Nephron (organoid): ENCODE data around the gene SLC50A1.
A peak's percentile ranks its signal among the peaks of the same experiment; 100 is the strongest.

Experiments
- H3K27ac Mint-ChIP-seq, 3 experiments: 2 replicates each; pipeline ENCODE4 v1.8.0; 2020; ENCODE audit warnings: mixed read lengths in 3 of 3, mild to moderate bottlenecking in 2 of 3, moderate library complexity in 1 of 3
- H3K27me3 Mint-ChIP-seq: 2 replicates; pipeline ENCODE4 v1.8.0; 2021; ENCODE audit warnings: low read depth, mild to moderate bottlenecking, moderate library complexity, mixed read lengths
- H3K36me3 Mint-ChIP-seq: 2 replicates; pipeline ENCODE4 v1.8.0; 2020; ENCODE audit warnings: low read depth, mixed read lengths
- H3K4me1 Mint-ChIP-seq: 2 replicates; pipeline ENCODE4 v1.8.0; 2020; ENCODE audit warnings: mixed read lengths
- H3K4me3 Mint-ChIP-seq, 3 experiments: 2 replicates each; pipeline ENCODE4 v1.8.0; 2020; ENCODE audit warnings: mild to moderate bottlenecking in 3 of 3, mixed read lengths in 3 of 3, moderate library complexity in 2 of 3
- H3K9me3 Mint-ChIP-seq: 2 replicates; pipeline ENCODE4 v1.8.0; 2020; ENCODE audit warnings: mixed read lengths
- CTCF ChIP-seq, 3 experiments: fragments of 200-600 bp; sonication (generic); IDR thresholded peaks; one replicate each; pipeline ENCODE4 v1.5.0; 2021; ENCODE audit warnings: antibody characterized with exemption in 3 of 3; ENCODE audit not compliant: unreplicated experiment in 3 of 3

SLC50A1 gene

GRCh38 chr1:155125511-155125945 lies 10.1 kb upstream of the SLC50A1 start:
- Mint-ChIP-seq H3K9me3 (no peaks in the 10 kb centered on the region), H3K27me3 (peaks cover 66% of the 10 kb centered on the region), H3K4me1 (peaks cover 47% of the 10 kb centered on the region), H3K27ac (peak overlapping the region in 2 of 3 experiments; percentile 67 to 74), H3K36me3 (peaks cover 2% of the 10 kb centered on the region), H3K4me3 (peak overlapping the region; percentile 74 to 83 (median 80))
- no peak for TF ChIP-seq CTCF (IDR thresholded peaks at IDR 0.05; ENCODE audit: unreplicated experiment in 3 of 3)

DNA sequence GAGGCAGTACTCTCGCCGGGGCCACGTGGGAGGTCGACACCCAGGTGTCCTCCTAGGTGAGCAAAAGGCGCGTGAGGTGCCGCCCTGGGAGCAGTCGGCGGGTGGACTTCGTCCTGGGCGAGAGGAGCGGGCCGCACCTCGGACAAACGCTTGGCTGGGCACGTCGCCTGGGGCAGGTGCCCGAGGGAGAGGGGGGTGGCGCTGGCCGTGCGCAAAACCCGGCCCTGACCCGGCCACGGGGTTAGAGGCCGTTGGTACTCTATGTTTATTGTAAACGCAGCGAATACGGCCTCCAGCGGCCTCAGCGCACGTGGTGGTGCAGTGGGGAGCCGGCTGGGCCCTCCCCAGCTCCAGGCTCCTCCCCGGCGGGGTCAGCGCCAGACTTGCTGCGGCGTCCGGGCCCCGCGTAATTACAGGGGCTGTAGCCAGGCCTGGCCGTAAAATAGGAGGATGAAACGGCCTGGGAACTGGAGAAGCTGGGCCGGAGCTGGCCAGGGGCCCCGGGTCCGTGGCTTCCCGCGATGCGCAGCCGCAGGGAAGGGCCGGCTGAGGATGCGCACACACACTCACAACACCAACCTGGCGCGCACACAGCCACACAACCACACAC lies 9.6 kb upstream of the SLC50A1 start:
- Mint-ChIP-seq H3K27ac (peak overlapping the region in 2 of 3 experiments; percentile 67 to 90), H3K4me3 (peak overlapping the region; percentile 84 to 93 (median 86)), H3K4me1 (peaks cover 52% of the 10 kb centered on the region), H3K27me3 (peaks cover 66% of the 10 kb centered on the region), H3K9me3 (no peaks in the 10 kb centered on the region), H3K36me3 (peaks cover 8% of the 10 kb centered on the region)
- TF ChIP-seq CTCF (IDR thresholded peaks at IDR 0.05; ENCODE audit: unreplicated experiment in 3 of 3) = no peak

DNA sequence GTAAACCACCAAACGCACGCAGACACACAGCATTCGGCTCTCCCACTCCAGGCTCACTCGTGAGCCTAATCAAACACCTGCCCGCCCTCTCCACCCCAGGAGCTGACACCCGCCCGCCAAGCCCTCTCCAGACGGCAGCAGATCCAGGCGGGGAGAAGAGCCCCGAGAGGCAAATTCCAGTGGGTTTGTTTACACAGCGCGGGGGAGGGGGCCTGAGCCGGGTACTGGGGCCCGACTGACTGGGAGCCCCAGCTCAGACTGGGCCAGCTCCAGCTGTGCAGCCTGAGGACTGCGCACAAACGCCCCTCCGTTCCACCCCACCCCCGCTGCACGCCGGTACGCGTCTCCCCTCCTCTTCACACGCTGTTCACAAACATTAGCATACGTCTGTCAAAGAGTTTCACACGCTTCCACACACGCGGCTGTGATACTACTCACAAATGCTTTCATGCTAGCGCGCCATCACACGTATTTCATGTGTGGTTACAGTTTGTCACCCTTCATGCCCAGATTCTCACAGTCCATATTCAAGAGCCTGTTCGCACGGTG lies 9.0 kb upstream of the SLC50A1 start:
- H3K4me3 Mint-ChIP-seq = peak overlapping the region; percentile 84 to 93 (median 86)
- peak overlapping the region; percentile 63 to 90 (median 73) for H3K27ac Mint-ChIP-seq
- TF ChIP-seq CTCF (IDR thresholded peaks at IDR 0.05; ENCODE audit: unreplicated experiment in 3 of 3) = no peak
- peaks cover 12% of the 10 kb centered on the region for H3K36me3 Mint-ChIP-seq
- no peaks in the 10 kb centered on the region for H3K9me3 Mint-ChIP-seq
- H3K27me3 Mint-ChIP-seq = peaks cover 62% of the 10 kb centered on the region
- peaks cover 58% of the 10 kb centered on the region for H3K4me1 Mint-ChIP-seq

- no peaks in the 10 kb centered on the region for H3K9me3 Mint-ChIP-seq
- peak within 1 kb of the TSS; percentile 84 to 93 (median 87) for H3K4me3 Mint-ChIP-seq
- no peak for TF ChIP-seq CTCF (IDR thresholded peaks at IDR 0.05; ENCODE audit: unreplicated experiment in 3 of 3)
- H3K4me1 Mint-ChIP-seq = peaks cover 61% of the 10 kb centered on the region
- H3K27ac Mint-ChIP-seq = peak within 1 kb of the TSS; percentile 77 to 90 (median 88)
- H3K27me3 Mint-ChIP-seq = peaks cover 60% of the 10 kb centered on the region
- peaks cover 16% of the 10 kb centered on the region for H3K36me3 Mint-ChIP-seq
These were observed 8.3 kb upstream of the SLC50A1 start, which contains the start of gene EFNA1 for GRCh38 chr1:155127105-155127966. EFNA1 (plus strand) TSS chr1:155127876; CDS start chr1:155127978, 102 bp downstream.

GRCh38 chr1:155127967-155128754 lies 7.5 kb upstream of the SLC50A1 start:
- peak overlapping the region; percentile 84 to 87 (median 85) for H3K4me3 Mint-ChIP-seq
- TF ChIP-seq CTCF (IDR thresholded peaks at IDR 0.05; ENCODE audit: unreplicated experiment in 3 of 3) = no peak
- peaks cover 64% of the 10 kb centered on the region for H3K4me1 Mint-ChIP-seq
- H3K27ac Mint-ChIP-seq = peak overlapping the region; percentile 77 to 90 (median 88)
- no peaks in the 10 kb centered on the region for H3K9me3 Mint-ChIP-seq
- H3K36me3 Mint-ChIP-seq = peaks cover 18% of the 10 kb centered on the region
- peaks cover 55% of the 10 kb centered on the region for H3K27me3 Mint-ChIP-seq
